OCI-LY7 (cell line): Measurements from ENCODE around the gene AZU1. TPM values are rescaled to one million over a fixed set of nuclear protein-coding genes. Genes with fewer than 3 reads are reported as not detected.

Experiments used
- BruUV-seq: library from RNA; stranded (reverse); fragments of 400-500 nt; replicated peaks from 2 replicates; lab custom pipeline; 2021; lab: Mats Ljungman, UMichigan
- CTCF ChIA-PET: fragments of 300-600 bp; sonication (Branson Sonifier 250); formaldehyde crosslinking; loops from one replicate; lab custom pipeline; 2022; ENCODE audit warnings: antibody characterized with exemption; ENCODE audit not compliant: unreplicated experiment; lab: Charles Lee
- POLR2A ChIA-PET: fragments of 300-600 bp; sonication (Branson Sonifier 250); formaldehyde crosslinking; loops from one replicate; lab custom pipeline; 2022; ENCODE audit warnings: antibody characterized with exemption; lab: Charles Lee
- DNase-seq: peaks from one replicate; pipeline ENCODE4 v3.0.0-alpha.2; 2015; ENCODE audit warnings: low spot score
- H2AFZ ChIP-seq: fragments of 200-600 bp; sonication (generic), shearing (Covaris generic); 2 replicates; pipeline ENCODE4 v1.6.1; 2014; ENCODE audit warnings: mild to moderate bottlenecking, antibody characterized with exemption, low read length, moderate library complexity
- H3K27ac ChIP-seq: fragments of 200-600 bp; sonication (generic); 2 replicates; pipeline ENCODE4 v1.5.1; 2014; ENCODE audit warnings: mixed run types, low read depth, mild to moderate bottlenecking, moderate library complexity, low read length, inconsistent platforms; ENCODE audit not compliant: poor library complexity, severe bottlenecking
- H3K36me3 ChIP-seq: fragments of 200-600 bp; sonication (generic); 2 replicates; pipeline ENCODE4 v1.6.1; 2014; ENCODE audit warnings: mild to moderate bottlenecking, antibody characterized with exemption, low read length, moderate library complexity, mixed read lengths; ENCODE audit not compliant: insufficient read depth
- H3K4me1 ChIP-seq: fragments of 200-600 bp; sonication (generic); 2 replicates; pipeline ENCODE4 v1.5.1; 2014; ENCODE audit warnings: mild to moderate bottlenecking, low read length; ENCODE audit not compliant: insufficient read depth, poor library complexity, severe bottlenecking
- H3K4me2 ChIP-seq: fragments of 200-600 bp; sonication (generic); 2 replicates; pipeline ENCODE4 v1.6.1; 2014; ENCODE audit warnings: mild to moderate bottlenecking, low read length
- H3K4me3 ChIP-seq: fragments of 200-600 bp; sonication (generic); 2 replicates; pipeline ENCODE4 v1.5.1; 2014; ENCODE audit warnings: mild to moderate bottlenecking, low read depth, low read length; ENCODE audit not compliant: poor library complexity, severe bottlenecking
- H3K79me2 ChIP-seq: fragments of 200-600 bp; sonication (generic); 2 replicates; pipeline ENCODE4 v1.6.1; 2016; ENCODE audit warnings: low read depth, mild to moderate bottlenecking, low read length, moderate library complexity, mixed read lengths; ENCODE audit not compliant: insufficient read depth
- H3K9me2 ChIP-seq: fragments of 200-600 bp; sonication (generic); 2 replicates; pipeline ENCODE4 v1.6.1; 2016; ENCODE audit warnings: mild to moderate bottlenecking, low read length, mixed read lengths; ENCODE audit not compliant: insufficient read depth
- H3K9me3 ChIP-seq: fragments of 200-600 bp; sonication (generic); 2 replicates; pipeline ENCODE4 v1.6.1; 2014; ENCODE audit warnings: mild to moderate bottlenecking, mixed run types, low read length, mixed read lengths
- H4K20me1 ChIP-seq: fragments of 200-600 bp; sonication (generic); 2 replicates; pipeline ENCODE4 v1.6.1; 2014; ENCODE audit warnings: mild to moderate bottlenecking, antibody characterized with exemption, low read length, moderate library complexity, mixed read lengths; ENCODE audit not compliant: insufficient read depth
- EZH2phosphoT487 ChIP-seq: fragments of 200-600 bp; sonication (generic); IDR thresholded peaks from 2 replicates; pipeline ENCODE4 v1.6.1; 2018; ENCODE audit warnings: low read depth, borderline replicate concordance, mild to moderate bottlenecking, mixed run types, antibody characterized with exemption, low read length, moderate library complexity, mixed read lengths
- intact Hi-C: fragments of 100-400 bp; cut with micrococcal nuclease; formaldehyde crosslinking; loops from one replicate; pipeline ENCODE4 v1.10.0; 2022; ENCODE audit not compliant: unreplicated experiment
- total RNA-seq, 2 experiments: library from RNA; depleted of rRNA in 1 of 2; stranded (reverse); fragments of >200 nt in 1 of 2; shearing (Covaris generic) in 1 of 2; gene quantifications; 2 replicates each; pipeline ENCODE4 v1.2.3, GENCODE V29; 2014 to 2022
- TF ChIP-seq, protein P1 (sequence below): fragments of 200-600 bp; sonication (generic); conservative IDR thresholded peaks from 2 replicates; pipeline ENCODE4 v1.5.1; 2014; ENCODE audit warnings: mild to moderate bottlenecking, antibody characterized with exemption, low read length, moderate library complexity, mixed read lengths

Gene AZU1
- total RNA-seq, 2 experiments from 2014 or later = not detected

DNA sequence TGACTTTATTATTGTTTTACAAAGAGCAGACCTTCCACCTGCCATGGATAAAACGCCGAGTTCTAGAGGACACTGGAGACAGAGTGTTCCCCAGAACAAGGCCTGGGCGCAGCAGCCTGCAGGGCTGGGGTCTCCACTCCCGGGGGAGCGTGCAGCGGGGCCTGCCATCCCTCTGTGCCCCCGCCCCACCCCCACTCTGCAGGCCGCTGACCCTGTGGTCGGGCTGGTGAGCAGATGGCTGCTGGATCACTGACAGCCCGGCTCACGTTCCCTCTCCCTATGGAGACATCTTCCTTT, 39.0 kb upstream of the AZU1 start:
- TF ChIP-seq EZH2phosphoT487 = no peak
- TF ChIP-seq, protein P1, sequence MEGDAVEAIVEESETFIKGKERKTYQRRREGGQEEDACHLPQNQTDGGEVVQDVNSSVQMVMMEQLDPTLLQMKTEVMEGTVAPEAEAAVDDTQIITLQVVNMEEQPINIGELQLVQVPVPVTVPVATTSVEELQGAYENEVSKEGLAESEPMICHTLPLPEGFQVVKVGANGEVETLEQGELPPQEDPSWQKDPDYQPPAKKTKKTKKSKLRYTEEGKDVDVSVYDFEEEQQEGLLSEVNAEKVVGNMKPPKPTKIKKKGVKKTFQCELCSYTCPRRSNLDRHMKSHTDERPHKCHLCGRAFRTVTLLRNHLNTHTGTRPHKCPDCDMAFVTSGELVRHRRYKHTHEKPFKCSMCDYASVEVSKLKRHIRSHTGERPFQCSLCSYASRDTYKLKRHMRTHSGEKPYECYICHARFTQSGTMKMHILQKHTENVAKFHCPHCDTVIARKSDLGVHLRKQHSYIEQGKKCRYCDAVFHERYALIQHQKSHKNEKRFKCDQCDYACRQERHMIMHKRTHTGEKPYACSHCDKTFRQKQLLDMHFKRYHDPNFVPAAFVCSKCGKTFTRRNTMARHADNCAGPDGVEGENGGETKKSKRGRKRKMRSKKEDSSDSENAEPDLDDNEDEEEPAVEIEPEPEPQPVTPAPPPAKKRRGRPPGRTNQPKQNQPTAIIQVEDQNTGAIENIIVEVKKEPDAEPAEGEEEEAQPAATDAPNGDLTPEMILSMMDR = no peak
- POLR2A ChIA-PET = no interaction called here
- Histone ChIP-seq H4K20me1 (no peaks in the 10 kb centered on the region), H3K9me2 (no peaks in the 10 kb centered on the region), H3K27ac (no peak overlapping the region), H3K36me3 (no peaks in the 10 kb centered on the region), H3K4me2 (no peak overlapping the region), H3K4me1 (no peaks in the 10 kb centered on the region), H3K4me3 (no peak overlapping the region), H3K9me3 (no peaks in the 10 kb centered on the region), H2AFZ (no peak overlapping the region), H3K79me2 (no peaks in the 10 kb centered on the region)
- no TSS peak for BruUV-seq
- no peak for DNase-seq
- intact Hi-C loops = no loop called here
- CTCF ChIA-PET = no interaction called here

DNA sequence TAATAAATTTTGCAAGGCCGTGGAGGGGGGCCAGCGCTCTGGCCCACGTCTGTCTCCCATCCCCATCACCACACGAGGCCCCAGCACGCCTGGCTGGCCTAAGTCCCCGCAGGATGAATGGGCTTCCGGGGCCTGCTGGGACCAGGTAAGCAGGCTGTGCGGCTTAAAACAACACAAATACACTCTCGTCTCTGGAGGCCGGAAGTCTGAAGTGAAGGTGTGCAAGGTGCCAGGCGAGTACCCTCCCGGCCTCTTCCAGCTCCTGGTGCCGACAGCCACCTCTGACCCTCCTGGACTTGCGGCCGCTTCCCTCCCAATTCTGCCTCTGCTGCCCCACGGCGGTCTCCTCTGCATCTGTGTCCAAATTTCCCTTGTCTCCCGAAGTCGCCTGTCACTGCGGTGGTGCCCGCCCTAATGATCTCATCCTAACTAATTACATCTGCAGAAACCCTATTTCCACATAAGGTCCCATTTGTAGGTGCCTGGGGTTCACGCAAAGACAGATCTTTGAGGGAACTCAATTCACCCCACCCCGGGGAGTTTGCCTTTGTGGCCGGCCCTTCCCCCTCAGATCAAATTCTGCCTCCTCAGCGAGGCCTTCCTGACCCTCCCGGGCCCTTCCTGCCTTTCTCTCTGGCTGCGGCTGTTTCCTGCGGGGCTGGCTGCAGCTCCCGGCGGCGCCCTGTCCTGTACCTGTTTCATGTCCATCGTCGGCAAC, 38.5 kb upstream of the AZU1 start:
- ChIA-PET CTCF (no interaction called here), POLR2A (no interaction called here)
- TF ChIP-seq, protein P1 = no peak
- no peak for TF ChIP-seq EZH2phosphoT487
- Histone ChIP-seq H3K4me2 (no peak overlapping the region), H3K9me3 (no peaks in the 10 kb centered on the region), H3K36me3 (no peaks in the 10 kb centered on the region), H3K27ac (no peak overlapping the region), H3K79me2 (no peaks in the 10 kb centered on the region), H3K4me3 (no peak overlapping the region), H3K4me1 (no peaks in the 10 kb centered on the region), H2AFZ (no peak overlapping the region), H4K20me1 (no peaks in the 10 kb centered on the region), H3K9me2 (no peaks in the 10 kb centered on the region)
- BruUV-seq = no TSS peak
- intact Hi-C loops = no loop called here
- no peak for DNase-seq

DNA sequence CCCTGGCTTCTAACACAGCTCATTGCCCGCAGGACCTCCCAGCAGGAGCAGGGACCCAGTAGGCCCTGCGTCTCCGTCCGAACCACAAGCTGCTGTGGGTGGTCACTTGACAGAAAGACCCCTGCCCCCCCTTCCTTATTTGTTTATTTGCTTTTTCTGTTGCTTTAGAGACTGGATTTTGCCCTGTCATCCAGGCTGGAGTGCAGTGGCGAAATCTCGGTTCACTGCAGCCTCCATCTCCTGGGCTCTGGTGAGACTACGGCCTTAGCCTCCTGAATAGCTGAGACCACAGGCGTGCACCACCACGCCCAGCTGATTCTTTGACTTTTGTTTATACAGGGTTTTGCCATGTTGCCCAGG, 38.0 kb upstream of the AZU1 start:
- Histone ChIP-seq H3K4me1 (no peaks in the 10 kb centered on the region), H2AFZ (no peak overlapping the region), H3K4me3 (no peak overlapping the region), H4K20me1 (no peaks in the 10 kb centered on the region), H3K9me3 (no peaks in the 10 kb centered on the region), H3K9me2 (no peaks in the 10 kb centered on the region), H3K36me3 (no peaks in the 10 kb centered on the region), H3K79me2 (no peaks in the 10 kb centered on the region), H3K4me2 (no peak overlapping the region), H3K27ac (no peak overlapping the region)
- intact Hi-C loops = no loop called here
- no TSS peak for BruUV-seq
- DNase-seq = no peak
- CTCF ChIA-PET = no interaction called here
- TF ChIP-seq EZH2phosphoT487 = no peak
- TF ChIP-seq, protein P1 = no peak
- POLR2A ChIA-PET = no interaction called here
